DMS 273 treated with DMSO at 0.1 percent for 48 hours (cell line): ENCODE results near the gene CHCHD3.

ENCODE experiments used
- DNase-seq: peaks from one replicate; lab custom pipeline; 2025; lab: John Stamatoyannopoulos, UW

CHCHD3 gene

DNA sequence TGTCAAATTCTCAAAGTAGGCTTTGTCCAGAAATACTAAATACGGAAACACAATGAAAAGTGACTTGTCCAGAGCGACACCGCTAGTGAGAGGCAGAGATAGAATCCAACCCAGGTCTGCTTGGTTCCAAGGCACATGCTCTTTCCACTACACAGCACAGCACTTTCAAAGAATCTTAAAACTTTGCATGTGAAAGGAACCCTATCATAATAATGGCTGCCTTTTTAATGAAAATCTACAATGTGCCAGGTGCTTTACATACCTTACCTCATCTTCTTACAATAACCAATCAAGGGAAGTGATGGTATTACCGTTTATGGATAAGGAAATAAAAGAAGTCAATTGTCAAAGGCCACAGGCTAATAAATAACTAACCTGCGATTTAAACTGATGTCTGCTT, 2.6 kb downstream of the CHCHD3 start:
- no peak for DNase-seq

DNA sequence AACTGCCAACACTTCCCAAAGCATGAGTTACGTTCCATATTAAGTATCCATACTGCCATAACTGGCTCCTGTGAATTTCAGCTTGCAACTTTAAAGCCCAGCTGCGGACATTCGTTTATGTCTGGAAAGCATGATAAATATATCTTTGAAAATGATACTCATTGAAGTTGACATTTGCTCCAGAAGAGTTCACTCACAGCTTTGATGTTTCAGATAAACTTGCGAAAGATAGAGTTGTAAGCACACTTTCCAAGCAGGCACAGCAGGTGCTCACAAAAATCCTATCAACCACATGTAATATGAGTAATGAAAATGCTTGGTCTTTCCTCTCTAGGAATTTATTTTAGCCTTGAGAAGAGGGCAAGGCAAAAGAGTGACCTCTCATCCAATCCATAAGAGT, 4.5 kb downstream of the CHCHD3 start:
- no peak for DNase-seq

DNA sequence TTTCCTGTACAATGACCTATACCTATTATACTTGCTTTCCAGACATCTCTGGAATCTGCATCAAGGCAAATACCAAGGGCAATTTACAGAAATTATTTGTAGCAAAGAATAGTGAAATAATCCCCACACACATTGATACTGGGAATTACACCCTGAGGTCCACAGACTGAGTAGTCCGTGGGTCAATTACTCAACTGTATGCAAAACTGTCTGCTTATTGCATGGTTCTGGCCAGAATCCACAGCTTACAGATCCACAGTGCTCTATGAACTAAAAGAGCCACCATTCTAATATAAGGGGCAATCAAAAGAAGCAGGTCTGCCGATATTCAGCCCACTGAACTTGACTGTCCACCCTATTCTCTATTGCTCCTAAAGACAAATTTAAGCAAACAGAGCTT, 5.7 kb downstream of the CHCHD3 start:
- DNase-seq: no peak

DNA sequence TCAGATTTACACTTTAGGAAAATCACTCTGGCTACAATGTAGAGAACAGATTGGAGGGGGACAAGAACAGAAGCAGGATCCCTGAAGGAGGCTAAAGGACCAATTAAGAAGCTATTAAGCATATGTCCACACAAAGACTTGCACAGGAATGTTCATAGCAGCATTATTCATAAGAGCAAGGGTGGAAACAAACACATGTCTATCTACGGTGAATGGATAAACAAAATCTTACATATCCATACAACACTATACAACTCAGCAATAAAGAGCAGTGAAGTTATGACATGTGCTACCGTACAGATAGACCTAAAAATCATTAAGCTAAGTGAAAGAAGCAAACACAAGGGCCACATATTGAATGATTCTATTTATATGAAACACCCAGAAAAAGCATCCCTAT, 10.4 kb downstream of the CHCHD3 start:
- DNase-seq: peak; percentile 47

DNA sequence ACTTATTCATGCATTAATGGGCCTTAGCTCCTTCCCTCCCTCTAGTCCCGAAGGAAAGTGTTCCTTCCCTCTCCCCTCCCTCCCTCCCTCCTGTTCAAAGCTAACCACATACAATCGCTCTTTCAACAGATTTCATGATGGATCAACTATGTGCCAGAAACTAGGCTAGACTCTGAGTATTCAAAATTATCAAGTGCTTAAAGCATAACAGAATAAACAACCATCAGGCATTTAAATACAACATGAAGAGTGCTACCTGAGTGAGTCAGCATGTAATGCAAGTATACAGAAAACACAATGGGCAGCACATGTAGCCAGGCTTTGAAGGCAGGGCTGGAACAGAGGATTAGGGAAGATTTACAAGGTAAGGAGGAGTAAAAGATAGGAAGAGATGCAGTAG, 11.3 kb downstream of the CHCHD3 start:
- DNase-seq: no peak

DNA sequence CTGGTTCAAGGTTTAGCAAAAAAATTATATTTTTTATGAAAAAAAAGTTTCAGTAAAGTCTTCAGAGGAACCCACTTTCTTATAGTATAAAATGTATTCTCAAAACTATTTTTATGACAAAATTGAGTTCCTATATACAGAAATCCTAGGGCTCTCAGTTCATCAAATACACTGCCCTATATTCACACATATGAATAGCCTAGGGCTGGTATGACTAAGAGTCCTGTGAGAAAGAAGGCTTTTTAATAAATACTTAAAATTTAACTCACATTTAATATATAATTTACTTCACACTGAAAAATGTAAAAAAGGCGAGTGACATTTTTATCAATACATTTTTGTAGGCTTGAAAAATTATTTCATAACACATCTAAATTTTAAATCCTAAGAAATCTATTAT, 16.6 kb downstream of the CHCHD3 start:
- no peak for DNase-seq

DNA sequence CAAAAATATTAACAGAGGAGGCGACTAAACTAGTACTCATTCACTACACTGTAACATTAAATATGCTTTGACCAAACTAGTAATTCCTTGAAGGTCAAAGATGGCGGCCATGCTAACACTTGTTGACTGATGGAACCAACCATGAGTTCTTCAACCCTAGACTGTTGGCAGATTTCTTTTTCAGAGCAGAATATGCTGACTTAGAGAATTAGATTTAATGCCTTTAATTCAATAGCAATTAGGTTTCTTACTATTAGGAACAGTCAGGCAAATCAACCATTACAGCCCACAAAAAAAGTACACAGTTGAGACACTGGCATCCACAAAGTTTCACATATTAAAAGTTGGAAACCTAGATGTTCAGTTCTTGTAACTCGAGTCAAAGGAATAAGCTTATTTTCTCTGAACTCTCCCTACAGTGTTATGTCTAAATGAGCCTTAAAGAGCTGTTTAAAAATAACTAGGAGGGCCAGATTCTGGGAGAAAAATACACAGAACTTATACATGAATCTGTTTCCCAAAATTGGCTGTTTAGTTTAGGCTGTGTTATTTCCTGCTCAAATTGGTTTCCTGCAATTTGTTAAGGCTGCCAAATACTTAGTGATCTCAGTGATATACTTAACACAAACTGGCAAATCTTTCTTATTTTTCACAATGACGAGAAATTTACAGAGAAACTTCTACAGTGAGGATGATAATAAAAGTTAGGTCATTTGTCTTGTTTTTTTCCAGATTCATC, 17.6 kb downstream of the CHCHD3 start:
- DNase-seq: no peak

DNA sequence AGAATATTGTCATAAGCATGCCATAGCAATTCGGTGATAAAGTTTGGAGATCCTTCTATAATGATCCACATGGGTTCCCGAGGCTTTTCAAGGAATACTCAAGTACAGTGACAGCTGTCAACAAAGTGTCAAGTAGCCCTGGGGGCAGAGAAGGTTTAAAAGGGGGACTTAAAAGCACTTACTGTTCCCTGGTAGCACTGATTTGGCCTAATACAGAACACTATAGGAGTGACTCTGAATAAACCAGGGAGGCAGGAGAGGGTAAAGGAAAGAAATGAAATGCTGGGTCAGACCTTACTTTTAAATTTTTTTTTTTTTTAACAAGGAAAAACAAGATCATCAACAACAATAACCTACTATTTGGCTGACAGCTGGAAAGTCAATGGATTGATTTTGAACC, 20.1 kb downstream of the CHCHD3 start:
- no peak for DNase-seq

DNA sequence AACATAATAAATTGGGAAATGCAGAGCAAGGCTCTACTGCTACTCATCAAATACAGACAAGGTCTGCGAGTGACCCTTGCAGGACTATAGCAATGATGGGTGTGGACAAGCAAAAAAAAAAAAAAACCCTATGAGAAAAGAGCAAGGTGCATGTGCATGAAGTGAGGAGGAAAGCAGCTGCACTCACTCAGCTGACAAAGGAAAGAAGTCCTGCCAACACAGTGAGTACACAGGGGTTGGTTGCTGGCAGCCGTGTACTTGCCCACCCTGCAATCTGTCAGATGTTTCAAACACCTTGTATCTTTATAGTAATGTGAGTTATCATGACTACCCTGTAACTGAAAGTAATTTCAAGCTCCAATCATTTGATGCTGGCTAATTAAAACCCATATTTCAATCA, 20.5 kb downstream of the CHCHD3 start:
- no peak for DNase-seq

DNA sequence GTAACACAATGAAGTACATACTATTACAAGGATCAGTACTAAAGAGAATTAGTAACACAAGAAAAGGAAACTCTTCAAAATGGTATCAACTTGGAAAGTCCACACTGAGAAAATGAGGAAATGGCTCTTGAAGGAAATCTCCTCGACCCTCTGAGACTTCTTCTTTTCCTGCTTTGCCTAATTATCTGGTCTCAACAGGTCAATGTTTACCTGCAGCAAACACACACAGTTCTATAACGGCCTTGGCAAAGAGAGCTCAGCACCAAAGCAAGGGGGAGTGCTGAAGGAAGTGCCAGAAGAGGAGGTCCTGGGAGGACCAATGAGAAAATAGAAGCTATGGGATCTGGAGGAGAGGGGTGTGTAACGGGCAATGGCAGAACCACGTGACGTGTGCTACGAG, 21.9 kb downstream of the CHCHD3 start:
- DNase-seq: no peak

DNA sequence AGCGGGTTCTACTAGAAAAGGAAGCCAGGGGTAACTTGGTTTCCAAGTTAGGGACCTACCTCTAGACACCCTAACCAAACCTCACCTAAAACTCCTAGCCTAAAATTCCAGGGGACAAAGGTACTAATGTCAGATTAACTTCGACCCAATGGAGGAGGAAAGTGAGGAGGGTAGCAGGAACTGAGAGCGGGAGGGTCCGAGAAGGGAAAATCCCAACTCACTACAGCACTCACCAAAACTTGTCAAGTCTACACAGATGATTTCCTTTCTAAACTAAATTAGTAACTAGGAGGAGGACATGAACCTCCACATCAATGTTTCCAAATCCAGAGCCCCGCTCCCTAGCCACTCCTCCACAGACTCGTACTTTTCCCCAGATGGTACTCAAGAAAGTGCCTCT, 22.6 kb downstream of the CHCHD3 start:
- DNase-seq: no peak

DNA sequence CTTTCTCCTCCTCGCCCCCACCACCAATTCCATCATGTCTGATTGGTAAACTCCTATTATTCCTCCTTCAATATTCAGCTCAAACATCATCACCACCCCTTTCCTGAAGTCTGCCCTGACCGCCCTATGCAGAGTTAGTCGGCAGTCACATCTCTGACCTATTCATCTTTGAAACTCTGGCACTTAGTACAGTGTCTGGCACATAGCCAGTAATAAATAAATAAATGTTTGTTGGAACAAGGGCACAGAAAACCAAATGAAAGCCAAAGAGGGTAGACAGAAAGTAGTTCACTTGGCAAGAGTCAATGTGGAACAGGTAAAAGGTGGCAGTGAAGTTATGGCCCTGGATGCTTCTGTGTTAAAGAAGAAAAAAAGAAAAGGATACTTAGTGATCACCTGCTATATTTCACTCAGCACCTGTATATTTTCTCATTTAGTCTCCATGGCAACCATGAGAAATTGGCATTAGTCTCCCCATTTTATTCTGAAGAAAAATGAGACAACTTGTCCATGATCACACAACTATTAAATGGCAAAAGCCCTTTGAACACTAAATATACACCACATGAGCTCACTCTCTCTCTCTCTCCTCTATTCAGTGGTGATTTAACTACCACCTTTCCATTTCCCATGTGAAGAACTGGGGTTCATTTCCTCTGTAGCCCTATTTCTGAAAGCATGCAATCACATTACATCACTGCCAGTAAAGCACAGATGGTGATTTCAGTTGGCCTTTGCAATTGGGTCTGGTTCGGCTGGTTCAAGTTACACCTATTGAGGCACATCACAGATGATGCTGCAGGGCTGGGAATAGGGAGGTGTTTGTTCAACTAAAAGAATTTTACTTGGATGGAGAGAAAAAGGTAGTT, 25.3 kb downstream of the CHCHD3 start:
- peak; percentile 6 for DNase-seq

DNA sequence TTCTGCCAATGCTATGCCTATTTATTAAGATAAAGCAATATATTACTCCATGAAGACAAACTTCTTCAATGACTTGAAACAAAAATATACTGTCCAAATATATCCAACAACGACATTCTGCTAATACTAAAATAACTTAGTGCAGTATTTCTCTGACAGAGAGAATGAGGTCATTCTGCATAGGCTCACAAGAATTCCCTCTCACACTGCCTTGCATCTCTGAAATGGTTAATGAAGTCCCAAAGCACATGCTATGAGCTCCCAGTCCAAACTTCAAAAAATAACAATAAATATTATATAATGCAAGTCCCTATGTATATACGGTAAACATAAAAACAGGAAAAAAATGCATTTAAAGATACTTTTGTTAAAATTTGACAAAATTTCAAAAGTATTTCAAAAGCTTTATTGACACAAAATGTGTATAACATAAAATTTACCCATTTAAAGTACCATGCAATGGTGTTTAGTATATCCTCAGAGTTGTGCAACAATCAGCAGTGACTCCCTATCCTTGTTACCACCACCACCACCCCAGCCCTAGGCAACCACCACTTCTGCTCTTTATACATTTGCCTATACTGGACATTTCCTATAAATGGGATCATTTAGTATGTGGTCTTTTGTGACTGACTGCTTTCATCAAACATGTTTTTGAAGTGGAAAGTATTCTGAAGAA, 27.6 kb downstream of the CHCHD3 start:
- DNase-seq: no peak

DNA sequence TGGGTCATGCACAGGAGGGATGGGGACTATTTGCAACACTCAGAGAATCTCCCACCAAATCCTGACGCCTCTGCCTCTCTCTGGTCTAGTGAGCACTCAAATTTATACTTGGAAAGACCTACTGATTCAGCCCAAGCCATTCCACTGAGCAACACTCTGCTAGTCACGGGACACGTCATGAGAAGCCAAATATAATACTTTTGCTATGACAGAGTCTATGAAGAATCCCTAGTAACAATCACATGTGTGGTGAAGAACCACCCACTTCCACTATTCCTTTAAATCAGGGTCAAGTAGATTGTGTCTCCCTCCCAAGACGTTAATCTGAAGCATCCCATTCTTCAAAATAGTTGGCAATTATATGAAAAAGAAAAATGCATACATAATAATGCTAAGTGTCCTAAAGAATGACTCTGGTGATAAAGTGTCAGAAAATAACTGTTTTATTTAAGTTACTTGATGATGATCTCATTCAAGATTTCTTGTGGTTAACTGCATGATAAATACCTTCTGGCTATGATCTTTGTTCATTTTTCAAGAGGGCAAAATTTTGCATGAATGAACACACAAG, 28.5 kb downstream of the CHCHD3 start:
- no peak for DNase-seq

DNA sequence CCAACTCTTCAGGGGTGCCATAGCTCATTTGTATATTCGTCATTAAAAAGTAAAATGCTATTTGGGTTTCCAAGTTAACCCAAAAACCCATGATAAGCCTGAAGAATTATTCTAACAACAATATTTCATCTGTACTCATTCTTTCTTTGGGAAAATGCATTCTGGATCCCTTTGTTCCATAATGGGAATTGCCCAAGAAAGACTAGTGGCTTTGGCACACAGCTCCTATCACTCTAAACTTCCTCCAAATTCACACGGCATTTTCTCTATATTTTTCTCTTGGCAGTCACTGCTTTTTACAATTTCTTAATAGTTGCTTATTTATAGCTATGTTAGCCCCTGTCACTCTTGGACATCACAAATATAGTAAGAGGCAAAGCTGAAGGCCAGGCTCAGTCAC, 29.1 kb downstream of the CHCHD3 start:
- DNase-seq: no peak

DNA sequence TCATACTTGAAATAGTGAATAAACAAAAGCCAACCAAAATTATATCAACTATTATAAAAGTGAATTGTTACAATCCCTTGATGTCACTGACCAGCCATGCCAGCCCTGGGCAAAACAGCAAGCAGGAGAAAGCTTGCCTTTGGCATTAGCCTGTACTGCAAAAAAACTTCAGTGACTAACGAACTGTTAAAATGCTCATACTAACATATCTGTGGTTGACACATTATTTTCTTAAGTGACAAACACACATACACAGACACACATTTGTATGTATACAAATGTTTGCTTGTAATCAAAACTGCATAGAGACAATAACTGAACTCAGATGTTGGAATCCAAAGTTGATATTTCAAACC, 29.5 kb downstream of the CHCHD3 start:
- DNase-seq: no peak

DNA sequence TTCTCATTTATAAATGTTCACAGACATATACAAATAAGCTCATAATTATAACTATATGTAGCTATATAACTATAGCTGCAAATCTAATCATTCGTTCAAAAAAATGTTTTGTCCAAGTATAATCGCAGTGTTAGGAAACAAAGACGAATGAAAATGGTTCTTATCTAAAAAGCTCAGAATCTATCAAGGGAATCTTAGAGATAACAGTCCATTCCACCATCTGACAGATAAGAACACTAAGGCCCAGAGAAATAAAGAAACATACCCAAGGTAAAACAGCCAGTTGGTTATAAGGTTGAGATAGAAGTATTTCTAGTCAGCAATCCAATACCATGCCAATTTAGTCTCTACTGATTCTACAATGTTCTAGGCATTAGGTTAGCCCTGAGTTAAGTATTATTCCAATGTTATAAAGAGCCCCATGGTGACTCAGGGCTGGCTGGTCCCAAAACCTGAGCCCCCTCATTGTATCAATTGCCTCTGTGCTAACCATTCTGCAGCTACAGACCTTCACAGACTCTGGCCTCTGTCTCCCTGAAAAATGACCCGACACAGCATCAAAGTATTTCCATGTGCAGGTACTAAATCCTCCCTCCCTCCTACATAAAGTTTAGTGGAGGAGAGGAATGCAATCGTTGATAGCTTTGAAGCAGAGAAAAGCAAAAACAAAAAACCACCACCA, 30.0 kb downstream of the CHCHD3 start:
- DNase-seq: no peak

DNA sequence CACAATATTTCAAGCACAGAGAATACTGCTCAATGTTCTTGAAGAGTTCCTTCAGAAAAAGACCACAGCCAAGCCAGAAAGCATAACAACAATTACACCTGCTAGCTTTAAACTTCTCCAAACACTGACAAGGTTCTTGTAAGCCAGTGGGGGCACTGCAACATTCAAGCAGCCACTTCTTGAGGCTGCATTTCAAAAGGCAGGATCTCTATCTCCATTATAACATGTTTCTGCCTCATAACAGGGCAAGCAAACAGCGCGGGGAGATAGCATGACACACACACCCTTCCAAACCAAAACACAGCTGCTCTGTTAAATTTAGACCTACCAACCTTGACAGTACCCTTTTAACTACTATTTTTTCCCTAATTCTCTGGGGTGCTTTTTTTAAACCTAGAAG, 30.8 kb downstream of the CHCHD3 start:
- DNase-seq: peak; percentile 10

DNA sequence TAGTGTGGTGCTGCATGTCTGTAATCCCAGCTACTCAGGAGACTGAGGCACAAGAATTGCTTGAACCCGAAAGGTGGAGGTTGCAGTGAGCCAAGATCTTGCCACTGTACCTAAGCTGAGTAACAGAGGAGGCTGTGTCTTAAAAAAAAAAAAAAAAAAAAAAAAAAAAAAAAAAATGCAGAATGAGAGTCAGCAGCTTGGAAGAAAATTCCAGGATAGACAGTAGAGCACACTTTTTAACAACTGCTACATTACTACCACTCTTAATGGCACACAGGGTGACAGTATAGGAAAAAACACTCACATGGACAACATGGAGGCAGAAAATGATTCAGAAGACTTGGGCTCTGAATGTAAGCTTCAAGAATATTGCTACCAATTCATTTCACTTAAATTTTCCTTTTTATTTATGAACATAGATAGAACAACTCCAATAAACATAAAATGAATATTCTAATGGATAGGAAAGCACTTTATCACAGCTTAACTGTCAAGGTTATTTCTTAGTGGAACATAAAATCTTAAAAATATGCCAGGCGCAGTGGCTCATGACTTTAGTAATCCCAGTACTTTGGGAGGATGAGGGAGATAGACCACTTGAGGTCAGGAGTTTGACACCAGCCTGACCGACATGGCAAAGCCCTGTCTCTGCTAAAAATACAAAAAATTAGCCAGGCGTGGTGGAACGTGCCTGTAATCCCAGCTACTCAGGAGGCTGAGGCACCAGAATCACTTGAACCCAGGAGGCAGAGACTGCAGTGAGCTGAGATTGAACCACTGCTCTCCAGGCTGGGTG, 31.5 kb downstream of the CHCHD3 start:
- DNase-seq: no peak

DNA sequence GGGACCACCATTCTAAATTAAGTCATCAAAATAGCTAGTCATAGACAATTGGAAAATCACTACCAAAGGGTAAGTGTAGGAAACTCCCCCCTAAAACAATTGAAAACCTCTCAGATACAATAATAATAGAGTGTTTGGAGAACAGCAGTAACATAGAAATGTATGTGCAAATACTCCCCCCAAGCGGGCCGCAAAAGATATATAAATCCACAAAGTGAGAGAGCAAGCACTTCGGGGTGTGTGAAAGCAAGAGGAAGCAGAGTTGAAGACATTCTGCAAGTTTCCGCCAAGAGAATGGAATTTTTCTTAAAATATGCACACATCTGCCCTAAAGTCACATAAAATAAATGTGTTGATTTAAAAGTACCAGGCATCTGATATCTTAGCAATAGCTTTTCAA, 33.3 kb downstream of the CHCHD3 start:
- DNase-seq: no peak

DNA sequence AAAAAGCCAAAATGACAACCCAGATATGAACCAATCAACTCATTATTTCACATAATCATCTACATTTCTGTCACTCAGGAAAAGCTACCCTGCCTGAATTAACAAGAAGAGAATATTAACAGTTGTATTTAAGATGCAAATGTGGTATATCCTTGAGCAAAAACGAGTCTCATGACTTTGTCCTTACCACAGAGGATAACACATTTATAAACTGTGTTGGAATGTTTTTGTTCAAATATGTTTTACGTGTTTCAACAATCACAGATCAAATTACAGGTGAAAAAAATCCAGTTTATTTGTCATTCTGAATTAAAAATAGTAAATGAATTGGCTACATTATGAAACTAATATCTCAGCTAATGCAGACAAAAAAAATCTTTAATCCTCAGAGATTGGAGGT, 34.6 kb downstream of the CHCHD3 start:
- no peak for DNase-seq
